Endothelial cell (in vitro differentiated cells): ENCODE measurements around the gene NUDT3. TPM values are rescaled to one million over a fixed set of nuclear protein-coding genes. Genes with fewer than 3 reads are reported as not detected.
A peak's percentile ranks its signal among the peaks of the same experiment; 100 is the strongest.

Experiments
- DNase-seq: peaks from one replicate; pipeline ENCODE4 v3.0.0; 2021; ENCODE audit warnings: low spot score
- H3K27ac Mint-ChIP-seq: one replicate; pipeline ENCODE4 v1.8.0; 2021; ENCODE audit warnings: mixed read lengths, inconsistent platforms; ENCODE audit not compliant: unreplicated experiment
- H3K27me3 Mint-ChIP-seq: one replicate; pipeline ENCODE4 v1.8.0; 2021; ENCODE audit warnings: mild to moderate bottlenecking, moderate library complexity, mixed read lengths, inconsistent platforms; ENCODE audit not compliant: unreplicated experiment
- H3K36me3 Mint-ChIP-seq: one replicate; pipeline ENCODE4 v1.8.0; 2021; ENCODE audit warnings: mild to moderate bottlenecking, low read depth, mixed read lengths, inconsistent platforms; ENCODE audit not compliant: unreplicated experiment
- H3K4me1 Mint-ChIP-seq: one replicate; pipeline ENCODE4 v1.8.0; 2021; ENCODE audit warnings: mild to moderate bottlenecking, mixed read lengths, inconsistent platforms; ENCODE audit not compliant: unreplicated experiment
- H3K4me3 Mint-ChIP-seq: one replicate; pipeline ENCODE4 v1.8.0; 2021; ENCODE audit warnings: mild to moderate bottlenecking, mixed read lengths, inconsistent platforms; ENCODE audit not compliant: unreplicated experiment
- H3K9me3 Mint-ChIP-seq: one replicate; pipeline ENCODE4 v1.8.0; 2021; ENCODE audit warnings: mixed read lengths, inconsistent platforms; ENCODE audit not compliant: unreplicated experiment
- CTCF ChIP-seq: fragments of 200-600 bp; sonication (generic); IDR thresholded peaks from one replicate; pipeline ENCODE4 v1.5.0; 2021; ENCODE audit warnings: antibody characterized with exemption; ENCODE audit not compliant: unreplicated experiment
- total RNA-seq: library from RNA; stranded (reverse); fragmentation: NEBNext Ultra II Directional; extraction: Animal tissue kit (Norgen Biotek cat#: 25700); gene quantifications from one replicate; pipeline ENCODE4 v1.2.1, GENCODE V29; 2021; ENCODE audit not compliant: unreplicated experiment

NUDT3 gene
- total RNA-seq, 1 donor from 2014 or later, result 52.0 TPM

GRCh38 chr6:34289137-34289536 lies 103.3 kb downstream of the NUDT3 start:
- DNase-seq, result no peak
- Mint-ChIP-seq H3K27me3 (peaks cover 6% of the 10 kb centered on the region), H3K27ac (peak overlapping the region; percentile 57), H3K36me3 (peaks cover 39% of the 10 kb centered on the region), H3K4me1 (peaks cover 37% of the 10 kb centered on the region), H3K9me3 (no peaks in the 10 kb centered on the region), H3K4me3 (no peak overlapping the region)
- TF ChIP-seq CTCF, result no peak

- no peaks in the 10 kb centered on the region for H3K9me3 Mint-ChIP-seq
- H3K4me3 Mint-ChIP-seq, result no peak overlapping the region
- no peak for TF ChIP-seq CTCF
- H3K4me1 Mint-ChIP-seq, result peaks cover 39% of the 10 kb centered on the region
- H3K36me3 Mint-ChIP-seq, result peaks cover 40% of the 10 kb centered on the region
- H3K27ac Mint-ChIP-seq, result peak overlapping the region; percentile 64
- H3K27me3 Mint-ChIP-seq, result peaks cover 6% of the 10 kb centered on the region
- no peak for DNase-seq
Measured at GRCh38 chr6:34288581-34288980, 103.9 kb downstream of the NUDT3 start.

- TF ChIP-seq CTCF, result no peak
- Mint-ChIP-seq H3K4me3 (no peak overlapping the region), H3K36me3 (peaks cover 29% of the 10 kb centered on the region), H3K27me3 (peaks cover 4% of the 10 kb centered on the region), H3K27ac (no peak overlapping the region), H3K9me3 (no peaks in the 10 kb centered on the region), H3K4me1 (peaks cover 61% of the 10 kb centered on the region)
- no peak for DNase-seq
Measured at GRCh38 chr6:34285448-34286164, 106.9 kb downstream of the NUDT3 start.

GRCh38 chr6:34284563-34285447 lies 107.7 kb downstream of the NUDT3 start:
- Mint-ChIP-seq H3K27ac (no peak overlapping the region), H3K4me3 (peak overlapping the region; percentile 45), H3K27me3 (peaks cover 4% of the 10 kb centered on the region), H3K36me3 (peaks cover 36% of the 10 kb centered on the region), H3K4me1 (peaks cover 66% of the 10 kb centered on the region), H3K9me3 (no peaks in the 10 kb centered on the region)
- no peak for DNase-seq
- TF ChIP-seq CTCF, result no peak
